Natural killer cell treated with Interleukin-12 subunit alpha and Interleukin-12 subunit beta and Interleukin-15 and Interleukin-18, amount 100 ng/mL, for 72 hours (primary cell): Measurements from ENCODE around the gene CMTR1. TPM values are rescaled to one million over a fixed set of nuclear protein-coding genes. Genes with fewer than 3 reads are reported as not detected.

Experiments used
- ATAC-seq, 2 donors: fragments of 150-1000 bp; cut with Tn5 transposase in 1 of 2; sonication (Bioruptor Pico), chemical (Tn5 transposase) in 1 of 2; 2 replicates each; pipeline ENCODE4 v1.10.0; 2021
- DNase-seq: peaks from one replicate; pipeline ENCODE4 v3.0.0; 2022; ENCODE audit warnings: low spot score
- H3K27ac Mint-ChIP-seq, 2 donors: 1 replicate in 1 of 2; 2 replicates in 1 of 2; pipeline ENCODE4 v1.8.0; 2022; ENCODE audit warnings: mixed read lengths in 2 of 2, mild to moderate bottlenecking in 1 of 2, moderate library complexity in 1 of 2
- H3K27me3 Mint-ChIP-seq, 2 donors: 1 replicate in 1 of 2; 2 replicates in 1 of 2; pipeline ENCODE4 v1.8.0; 2022; ENCODE audit warnings: mixed read lengths in 2 of 2
- H3K36me3 Mint-ChIP-seq: one replicate; pipeline ENCODE4 v1.8.0; 2022; ENCODE audit warnings: mixed read lengths
- H3K4me1 Mint-ChIP-seq, 2 donors: 1 replicate in 1 of 2; 2 replicates in 1 of 2; pipeline ENCODE4 v1.8.0; 2022; ENCODE audit warnings: low read depth in 2 of 2, mixed read lengths in 2 of 2, mild to moderate bottlenecking in 1 of 2
- H3K4me3 Mint-ChIP-seq: one replicate; pipeline ENCODE4 v1.8.0; 2022; ENCODE audit warnings: mixed read lengths
- H3K9me3 Mint-ChIP-seq: 2 replicates; pipeline ENCODE4 v1.8.0; 2022; ENCODE audit warnings: mixed read lengths
- total RNA-seq, 2 donors: library from RNA; stranded (reverse); gene quantifications; one replicate each; pipeline ENCODE4 v1.2.3, GENCODE V29; 2022

The CMTR1 gene
- total RNA-seq, 2 donors from 2014 or later = 53.9 to 74.1 TPM

DNA sequence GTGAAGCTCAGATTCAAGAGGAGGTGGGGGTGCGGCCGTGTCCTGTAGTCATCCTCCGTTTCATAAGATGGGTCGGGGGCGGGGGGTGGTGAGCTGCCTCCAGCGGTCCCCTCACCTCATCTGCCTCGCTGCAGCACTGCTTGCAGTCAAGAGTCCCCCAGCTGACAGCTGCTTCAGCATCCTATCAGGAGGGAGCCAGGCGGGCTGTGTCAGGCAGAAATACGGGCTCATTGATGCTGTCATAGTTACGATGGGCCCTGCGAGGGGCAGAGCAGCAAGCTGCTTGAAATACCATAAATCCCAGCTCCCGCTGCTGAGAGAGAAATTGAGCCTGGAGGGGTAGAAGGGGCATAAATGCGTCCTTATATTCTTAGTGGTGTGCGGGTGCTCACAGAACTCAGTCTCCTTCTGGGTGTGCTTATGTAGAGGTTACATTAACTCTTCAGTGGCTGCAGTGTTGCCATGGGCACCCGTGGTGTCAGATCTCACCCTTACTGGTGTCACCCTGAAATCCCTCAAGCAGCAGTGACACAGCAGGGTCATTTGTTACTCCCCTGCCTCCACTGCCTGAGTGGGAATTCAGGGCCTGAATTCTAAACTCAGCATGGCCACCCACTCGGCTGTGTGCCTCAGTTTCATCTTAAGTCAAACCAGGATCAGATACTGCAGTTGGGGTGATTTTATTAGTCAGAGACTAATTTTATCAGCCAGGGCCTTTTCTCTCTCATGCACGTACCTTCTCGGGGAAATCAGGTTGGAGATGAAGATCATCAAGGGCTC is 44.8 kb downstream of the CMTR1 start:
- H3K4me3 Mint-ChIP-seq = no peak overlapping the region
- H3K9me3 Mint-ChIP-seq = no peaks in the 10 kb centered on the region
- no peak for ATAC-seq
- H3K4me1 Mint-ChIP-seq = no peaks in the 10 kb centered on the region
- H3K27ac Mint-ChIP-seq = no peak overlapping the region
- DNase-seq = no peak
- H3K27me3 Mint-ChIP-seq = no peaks in the 10 kb centered on the region
- peaks cover 30% of the 10 kb centered on the region for H3K36me3 Mint-ChIP-seq

DNA sequence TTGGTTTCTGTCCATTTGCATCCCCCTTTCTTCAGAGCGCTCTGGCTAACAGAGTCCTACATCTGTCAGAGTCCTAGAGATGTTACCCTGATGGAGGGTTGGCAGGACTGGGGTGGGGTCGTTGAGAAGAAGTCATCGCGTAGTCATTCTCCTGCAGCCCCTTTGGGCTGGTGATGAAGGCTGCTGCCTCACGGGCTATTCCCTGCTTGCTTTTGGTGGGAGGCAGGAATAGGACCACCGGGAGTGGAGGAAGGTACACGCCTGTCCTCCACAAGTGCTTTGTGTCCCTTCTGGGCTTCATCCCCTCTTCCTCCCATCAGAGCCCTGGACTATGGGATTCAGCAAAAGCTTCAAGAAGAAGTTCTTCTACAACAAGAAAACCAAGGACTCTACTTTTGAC is 45.8 kb downstream of the CMTR1 start:
- Mint-ChIP-seq H3K4me1 (no peaks in the 10 kb centered on the region), H3K9me3 (no peaks in the 10 kb centered on the region), H3K36me3 (peaks cover 24% of the 10 kb centered on the region), H3K4me3 (no peak overlapping the region), H3K27ac (no peak overlapping the region), H3K27me3 (no peaks in the 10 kb centered on the region)
- ATAC-seq (no peak), DNase-seq (no peak)

GRCh38 chr6:37479266-37479854 is 46.3 kb downstream of the CMTR1 start:
- H3K4me1 Mint-ChIP-seq = no peaks in the 10 kb centered on the region
- no peaks in the 10 kb centered on the region for H3K27me3 Mint-ChIP-seq
- H3K36me3 Mint-ChIP-seq = peaks cover 18% of the 10 kb centered on the region
- DNase-seq (no peak), ATAC-seq (no peak)
- no peak overlapping the region for H3K27ac Mint-ChIP-seq
- no peaks in the 10 kb centered on the region for H3K9me3 Mint-ChIP-seq
- H3K4me3 Mint-ChIP-seq = no peak overlapping the region

DNA sequence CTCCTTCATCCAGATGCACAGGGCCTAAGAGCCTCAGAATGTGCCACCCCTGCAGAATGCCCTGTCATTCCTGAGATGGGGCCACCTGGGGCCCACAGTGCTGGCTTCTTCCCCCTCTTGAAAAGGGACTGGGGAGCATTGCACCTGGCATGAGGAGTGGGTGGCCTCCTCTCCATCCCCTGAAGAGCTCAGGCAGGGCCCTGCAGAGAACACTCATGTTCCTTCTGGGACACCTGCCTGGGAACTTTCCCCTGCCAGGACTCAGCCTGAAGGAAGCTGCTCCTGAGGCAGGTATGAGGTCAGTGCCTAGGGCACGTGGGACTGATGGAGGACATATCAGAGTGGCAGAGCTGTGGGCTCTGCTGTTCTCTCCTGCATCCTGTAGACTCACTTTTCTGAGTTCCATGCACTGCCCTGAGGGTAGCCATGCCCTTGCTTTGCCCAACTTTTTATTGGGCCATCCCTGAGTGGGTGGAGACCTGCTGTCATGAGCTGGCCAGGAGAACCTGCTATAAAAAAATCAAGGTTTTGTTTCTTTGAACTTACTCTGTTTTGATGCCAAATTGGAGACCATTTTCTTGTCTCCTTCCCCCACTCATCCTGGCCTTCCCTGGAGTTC is 47.2 kb downstream of the CMTR1 start:
- ATAC-seq (no peak), DNase-seq (no peak)
- Mint-ChIP-seq H3K27me3 (no peaks in the 10 kb centered on the region), H3K4me1 (no peaks in the 10 kb centered on the region), H3K27ac (no peak overlapping the region), H3K36me3 (peaks cover 15% of the 10 kb centered on the region), H3K9me3 (no peaks in the 10 kb centered on the region), H3K4me3 (no peak overlapping the region)

- no peaks in the 10 kb centered on the region for H3K9me3 Mint-ChIP-seq
- H3K27me3 Mint-ChIP-seq = no peaks in the 10 kb centered on the region
- no peak overlapping the region for H3K4me3 Mint-ChIP-seq
- DNase-seq (no peak), ATAC-seq (no peak)
- H3K4me1 Mint-ChIP-seq = no peaks in the 10 kb centered on the region
- H3K27ac Mint-ChIP-seq = no peak overlapping the region
- peaks cover 11% of the 10 kb centered on the region for H3K36me3 Mint-ChIP-seq
Observed at GRCh38 chr6:37480951-37481534, 48.0 kb downstream of the CMTR1 start.

- Mint-ChIP-seq H3K27me3 (no peaks in the 10 kb centered on the region), H3K36me3 (peaks cover 5% of the 10 kb centered on the region), H3K9me3 (no peaks in the 10 kb centered on the region), H3K4me3 (no peak overlapping the region), H3K27ac (peak overlapping the region in 1 of 2 donors; percentile 39), H3K4me1 (no peaks in the 10 kb centered on the region)
- no peak for DNase-seq
- ATAC-seq = no peak
Observed at GRCh38 chr6:37481711-37482605, 48.9 kb downstream of the CMTR1 start.

DNA sequence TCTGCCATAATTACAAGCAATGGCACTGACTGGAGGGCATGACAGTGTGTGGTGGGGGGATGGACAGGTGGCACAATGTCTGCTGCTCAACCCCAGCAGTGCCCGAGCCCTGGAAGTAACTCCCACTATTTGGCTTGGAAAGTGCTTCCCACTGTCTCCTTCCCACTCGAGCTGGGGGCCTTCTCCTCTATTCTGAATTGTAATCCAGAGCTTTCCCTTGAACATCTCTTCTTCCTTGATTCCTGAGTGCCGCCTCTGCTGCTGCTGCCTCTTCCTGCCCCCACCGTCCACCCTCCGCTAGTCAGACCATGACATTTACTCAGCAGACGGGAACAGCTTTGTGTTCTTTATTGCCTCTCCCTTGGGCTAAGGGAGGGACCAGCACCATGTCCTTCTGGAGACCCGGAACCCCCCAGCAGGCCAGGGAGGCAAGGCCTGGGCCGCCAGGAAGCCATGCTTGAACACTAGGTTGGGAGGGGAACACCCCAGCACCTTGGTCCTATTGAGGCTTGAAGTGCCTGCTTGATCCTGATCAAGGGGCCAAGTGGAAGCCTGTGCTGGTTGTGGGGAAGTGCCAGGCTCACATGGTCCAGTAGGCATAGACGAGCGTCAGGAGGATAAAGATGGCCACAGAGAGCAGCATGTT is 49.7 kb downstream of the CMTR1 start:
- Mint-ChIP-seq H3K9me3 (no peaks in the 10 kb centered on the region), H3K27ac (peak overlapping the region in 1 of 2 donors; percentile 39), H3K27me3 (no peaks in the 10 kb centered on the region), H3K4me1 (peaks cover 0 to under 1% of the 10 kb centered on the region in 2 donors), H3K4me3 (no peak overlapping the region), H3K36me3 (peaks cover 5% of the 10 kb centered on the region)
- DNase-seq (peak; percentile 31), ATAC-seq (no peak)

GRCh38 chr6:37483252-37483901 is 50.4 kb downstream of the CMTR1 start:
- H3K4me1 Mint-ChIP-seq = peaks cover 6 to 7% of the 10 kb centered on the region in 2 donors
- H3K4me3 Mint-ChIP-seq = no peak overlapping the region
- peaks cover 5% of the 10 kb centered on the region for H3K36me3 Mint-ChIP-seq
- peak overlapping the region in 1 of 2 donors; percentile 39 for H3K27ac Mint-ChIP-seq
- no peaks in the 10 kb centered on the region for H3K9me3 Mint-ChIP-seq
- ATAC-seq (no peak), DNase-seq (no peak)
- H3K27me3 Mint-ChIP-seq = no peaks in the 10 kb centered on the region

GRCh38 chr6:37483917-37484785 is 51.1 kb downstream of the CMTR1 start:
- no peak overlapping the region for H3K4me3 Mint-ChIP-seq
- ATAC-seq (peak; percentile 76 to 81), DNase-seq (peak; percentile 67)
- H3K36me3 Mint-ChIP-seq = peaks cover 5% of the 10 kb centered on the region
- H3K27ac Mint-ChIP-seq = no peak overlapping the region
- H3K9me3 Mint-ChIP-seq = no peaks in the 10 kb centered on the region
- H3K27me3 Mint-ChIP-seq = no peaks in the 10 kb centered on the region
- H3K4me1 Mint-ChIP-seq = peaks cover 12 to 13% of the 10 kb centered on the region in 2 donors

GRCh38 chr6:37484786-37485170 is 51.8 kb downstream of the CMTR1 start:
- no peak for ATAC-seq
- H3K36me3 Mint-ChIP-seq = peaks cover 5% of the 10 kb centered on the region

DNA sequence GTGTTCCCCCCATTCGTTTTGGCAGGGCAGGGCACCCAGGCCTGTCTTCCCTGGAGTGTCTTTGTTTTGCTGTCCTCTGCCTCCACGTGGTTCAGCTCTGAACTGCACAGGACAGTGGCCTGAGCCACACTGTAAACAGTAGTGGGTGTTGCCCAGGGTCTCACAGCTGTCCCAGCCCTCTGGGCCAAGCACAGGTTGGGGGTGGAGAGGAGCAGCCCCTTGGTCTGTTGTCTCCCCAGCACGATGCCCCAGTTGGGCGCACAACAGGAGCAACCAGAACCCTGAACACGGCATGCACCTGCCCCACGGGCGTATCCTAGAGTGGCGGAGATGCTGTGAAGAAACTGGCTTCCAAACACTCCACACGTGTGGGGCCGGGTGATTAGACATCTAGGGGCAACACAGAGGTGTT is 52.3 kb downstream of the CMTR1 start:
- no peaks in the 10 kb centered on the region for H3K9me3 Mint-ChIP-seq
- no peak overlapping the region for H3K27ac Mint-ChIP-seq
- H3K36me3 Mint-ChIP-seq = peaks cover 5% of the 10 kb centered on the region
- no peaks in the 10 kb centered on the region for H3K27me3 Mint-ChIP-seq
- H3K4me1 Mint-ChIP-seq = peaks cover 20 to 22% of the 10 kb centered on the region in 2 donors
- DNase-seq = peak; percentile 54
- ATAC-seq = no peak
- no peak overlapping the region for H3K4me3 Mint-ChIP-seq

More at GRCh38 chr6:37484786-37485170, 51.8 kb downstream of the CMTR1 start:
- Mint-ChIP-seq H3K4me3 (no peak overlapping the region), H3K9me3 (no peaks in the 10 kb centered on the region), H3K27me3 (no peaks in the 10 kb centered on the region), H3K27ac (no peak overlapping the region), H3K4me1 (peaks cover 14 to 17% of the 10 kb centered on the region in 2 donors)
- peak; percentile 41 for DNase-seq
